HL-60 (cell line): ENCODE data around the gene EML2.

ENCODE experiments used
- DNase-seq, 2 experiments: peaks; one replicate each; pipeline ENCODE4 v3.0.0-alpha.2; 2010 to 2020; ENCODE audit warnings: low read depth in 1 of 2, low spot score in 1 of 2
- H3K27ac ChIP-seq: fragments of 250-450 bp; sonication (Bioruptor Pico); replicated peaks from 2 replicates; pipeline ENCODE4 v1.5.1; 2020; ENCODE audit warnings: mild to moderate bottlenecking, moderate library complexity
- H3K27me3 ChIP-seq: fragments of 250-450 bp; sonication (Bioruptor Pico); 2 replicates; pipeline ENCODE4 v1.5.1; 2021; ENCODE audit warnings: mild to moderate bottlenecking, moderate library complexity; ENCODE audit not compliant: insufficient read depth, poor library complexity, severe bottlenecking
- H3K4me3 ChIP-seq: replicated peaks from 2 replicates; pipeline ENCODE4 v1.5.1; 2011; ENCODE audit warnings: mild to moderate bottlenecking, control low read depth, low read length; ENCODE audit not compliant: insufficient read depth
- CTCF ChIP-seq: IDR thresholded peaks from one replicate; pipeline ENCODE4 v1.5.1; 2011; ENCODE audit warnings: low read length, control low read depth, inconsistent platforms; ENCODE audit not compliant: insufficient read depth
- GABPA ChIP-seq: IDR thresholded peaks from 2 replicates; pipeline ENCODE4 v1.6.1; 2012; ENCODE audit warnings: low read depth
- POLR2AphosphoS5 ChIP-seq: IDR thresholded peaks from 2 replicates; pipeline ENCODE4 v1.6.1; 2012; ENCODE audit warnings: low read depth
- REST ChIP-seq: IDR thresholded peaks from 2 replicates; pipeline ENCODE4 v1.6.1; 2012; ENCODE audit warnings: low read depth; ENCODE audit not compliant: insufficient replicate concordance
- SPI1 ChIP-seq: IDR thresholded peaks from 2 replicates; pipeline ENCODE4 v1.6.1; 2012; ENCODE audit warnings: low read depth, mild to moderate bottlenecking, borderline replicate concordance

The EML2 gene

GRCh38 chr19:45601115-45601514 lies 38.1 kb downstream of the EML2 start:
- TF ChIP-seq SPI1 (no peak), REST (no peak), GABPA (no peak), POLR2AphosphoS5 (no peak), CTCF (no peak)
- H3K4me3 ChIP-seq = no peak overlapping the region
- no peak overlapping the region for H3K27ac ChIP-seq
- peaks cover 34% of the 10 kb centered on the region for H3K27me3 ChIP-seq
- DNase-seq = no peak

- no peak for TF ChIP-seq SPI1
- TF ChIP-seq GABPA = no peak
- no peak for TF ChIP-seq POLR2AphosphoS5
- no peak for TF ChIP-seq REST
- TF ChIP-seq CTCF = no peak
- H3K27me3 ChIP-seq = peaks cover 34% of the 10 kb centered on the region
- no peak overlapping the region for H3K4me3 ChIP-seq
- H3K27ac ChIP-seq = no peak overlapping the region
- no peak for DNase-seq
Measured at GRCh38 chr19:45600340-45600885, 38.8 kb downstream of the EML2 start.

GRCh38 chr19:45599286-45599685 lies 39.9 kb downstream of the EML2 start:
- no peak for DNase-seq
- TF ChIP-seq GABPA = no peak
- no peak for TF ChIP-seq REST
- TF ChIP-seq POLR2AphosphoS5 = no peak
- no peak for TF ChIP-seq SPI1
- TF ChIP-seq CTCF = no peak
- Histone ChIP-seq H3K4me3 (no peak overlapping the region), H3K27ac (no peak overlapping the region), H3K27me3 (peaks cover 34% of the 10 kb centered on the region)
